Neuron (in vitro differentiated cells): ENCODE data around the gene KCNE4.

Experiments used
- H2AFZ ChIP-seq: one replicate; pipeline ENCODE4 v1.6.1; 2013; ENCODE audit warnings: low read depth, mild to moderate bottlenecking, inconsistent platforms, low read length, moderate library complexity
- H3K27me3 ChIP-seq: one replicate; pipeline ENCODE4 v1.6.1; 2013; ENCODE audit warnings: low read length; ENCODE audit not compliant: insufficient read depth
- H3K36me3 ChIP-seq: one replicate; pipeline ENCODE4 v1.6.1; 2013; ENCODE audit warnings: low read length; ENCODE audit not compliant: insufficient read depth
- H3K4me1 ChIP-seq: one replicate; pipeline ENCODE4 v1.6.1; 2013; ENCODE audit warnings: low read length; ENCODE audit not compliant: insufficient read depth
- H3K4me3 ChIP-seq: 2 replicates; pipeline ENCODE4 v1.5.1; 2013; ENCODE audit warnings: mild to moderate bottlenecking, low read length, moderate library complexity
- H3K9me3 ChIP-seq: one replicate; pipeline ENCODE4 v1.6.1; 2013; ENCODE audit warnings: low read length

Gene KCNE4

DNA sequence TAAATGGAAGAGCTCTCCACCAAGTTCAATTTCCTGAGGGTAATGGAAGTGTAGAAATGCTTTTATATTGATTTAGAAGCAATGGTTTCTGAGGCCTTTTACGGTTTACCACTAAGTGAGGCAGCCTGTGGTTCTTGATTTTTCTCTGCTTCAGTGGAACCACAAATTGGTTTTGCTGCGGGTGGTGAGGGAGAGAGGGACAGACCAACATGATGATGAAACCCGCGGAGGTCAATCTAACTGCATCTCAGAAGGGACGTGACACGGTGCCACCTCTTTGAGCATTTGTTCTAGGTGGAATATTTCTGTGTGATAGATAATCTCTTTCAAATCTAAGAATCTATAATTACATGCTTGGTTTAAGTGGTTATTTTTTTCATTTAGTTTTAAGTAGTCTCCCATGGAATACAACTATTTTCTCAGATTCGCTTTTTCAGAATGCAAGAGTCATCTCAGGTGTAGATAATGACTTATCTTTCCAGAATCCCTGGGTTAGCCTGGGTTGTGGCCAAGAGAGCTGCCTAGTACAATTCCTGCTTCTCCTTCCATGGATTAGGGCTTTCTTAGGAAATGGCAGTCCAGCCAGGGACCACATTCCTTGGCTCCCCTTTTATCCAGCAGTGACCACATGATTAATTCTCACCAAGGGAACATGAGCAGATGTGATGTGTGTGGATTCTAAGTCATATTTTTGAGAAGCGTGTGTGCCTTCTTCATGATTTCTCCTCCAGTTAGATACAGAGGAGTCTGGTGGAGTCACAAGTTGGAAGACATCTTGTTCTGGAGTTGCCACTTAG, 52.5 kb downstream of the KCNE4 start:
- Histone ChIP-seq H3K36me3 (no peaks in the 10 kb centered on the region), H3K4me1 (no peaks in the 10 kb centered on the region), H3K9me3 (no peaks in the 10 kb centered on the region), H2AFZ (no peak overlapping the region), H3K27me3 (no peaks in the 10 kb centered on the region), H3K4me3 (no peak overlapping the region)
